Astrocyte (in vitro differentiated cells and primary cell): Measurements from ENCODE around the gene STK24. TPM values are rescaled to one million over a fixed set of nuclear protein-coding genes. Genes with fewer than 3 reads are reported as not detected.

Experiments used
- DNase-seq: peaks from one replicate; pipeline ENCODE4 v3.0.0-alpha.2; 2010; ENCODE audit warnings: low read depth
- FAIRE-seq: peaks from 2 replicates; lab custom pipeline; 2011; peaks lifted over from hg19 to GRCh38; lab: Jason Lieb, UNC
- H2AFZ ChIP-seq: 2 replicates; pipeline ENCODE4 v1.6.0; 2012; ENCODE audit warnings: low read depth, low read length, inconsistent platforms
- H3K27ac ChIP-seq: 2 replicates; pipeline ENCODE4 v1.5.1; 2011; ENCODE audit warnings: low read depth, low read length, inconsistent platforms
- H3K27me3 ChIP-seq: 2 replicates; pipeline ENCODE4 v1.6.0; 2011; ENCODE audit warnings: low read length, inconsistent platforms; ENCODE audit not compliant: insufficient read depth
- H3K36me3 ChIP-seq: 2 replicates; pipeline ENCODE4 v1.5.1; 2011; ENCODE audit warnings: low read length, inconsistent platforms; ENCODE audit not compliant: insufficient read depth
- H3K4me1 ChIP-seq: 2 replicates; pipeline ENCODE4 v1.5.1; 2011; ENCODE audit warnings: low read length, inconsistent platforms; ENCODE audit not compliant: insufficient read depth
- H3K4me2 ChIP-seq: 2 replicates; pipeline ENCODE4 v1.6.0; 2012; ENCODE audit warnings: low read length, inconsistent platforms
- H3K4me3 ChIP-seq: 2 replicates; pipeline ENCODE4 v1.5.1; 2011; ENCODE audit warnings: low read depth, mild to moderate bottlenecking, low read length, inconsistent platforms; ENCODE audit not compliant: insufficient read depth
- H3K79me2 ChIP-seq: 2 replicates; pipeline ENCODE4 v1.6.0; 2012; ENCODE audit warnings: mild to moderate bottlenecking, low read length, inconsistent platforms; ENCODE audit not compliant: insufficient read depth
- H3K9ac ChIP-seq: 2 replicates; pipeline ENCODE4 v1.6.0; 2012; ENCODE audit warnings: mild to moderate bottlenecking, low read length, inconsistent platforms
- H3K9me3 ChIP-seq: 2 replicates; pipeline ENCODE4 v1.5.1; 2012; ENCODE audit warnings: low read depth, mild to moderate bottlenecking, low read length, inconsistent platforms; ENCODE audit not compliant: insufficient read depth
- H4K20me1 ChIP-seq: 2 replicates; pipeline ENCODE4 v1.6.0; 2012; ENCODE audit warnings: low read length, inconsistent platforms; ENCODE audit not compliant: insufficient read depth
- H3K27ac Mint-ChIP-seq: one replicate; pipeline ENCODE4 v1.8.0; 2021; ENCODE audit warnings: mild to moderate bottlenecking, mixed read lengths; ENCODE audit not compliant: unreplicated experiment
- H3K27me3 Mint-ChIP-seq: one replicate; pipeline ENCODE4 v1.8.0; 2021; ENCODE audit warnings: low read depth, mixed read lengths; ENCODE audit not compliant: unreplicated experiment
- H3K36me3 Mint-ChIP-seq: one replicate; pipeline ENCODE4 v1.8.0; 2021; ENCODE audit warnings: low read depth, mixed read lengths; ENCODE audit not compliant: unreplicated experiment
- H3K4me1 Mint-ChIP-seq: one replicate; pipeline ENCODE4 v1.8.0; 2021; ENCODE audit warnings: low read depth, mixed read lengths; ENCODE audit not compliant: unreplicated experiment
- H3K4me3 Mint-ChIP-seq: one replicate; pipeline ENCODE4 v1.8.0; 2021; ENCODE audit warnings: mild to moderate bottlenecking, moderate library complexity, mixed read lengths; ENCODE audit not compliant: unreplicated experiment
- H3K9me3 Mint-ChIP-seq: one replicate; pipeline ENCODE4 v1.8.0; 2021; ENCODE audit warnings: mild to moderate bottlenecking, mixed read lengths; ENCODE audit not compliant: unreplicated experiment
- CTCF ChIP-seq: IDR thresholded peaks from 2 replicates; pipeline ENCODE4 v1.5.1; 2011; ENCODE audit warnings: low read depth, mild to moderate bottlenecking, inconsistent platforms, low read length, moderate library complexity; ENCODE audit not compliant: insufficient read depth
- EZH2 ChIP-seq: IDR thresholded peaks from 2 replicates; pipeline ENCODE4 v1.6.1; 2012; ENCODE audit warnings: mild to moderate bottlenecking, low read length, inconsistent platforms; ENCODE audit not compliant: insufficient read depth
- total RNA-seq: library from RNA; stranded (reverse); gene quantifications from 2 replicates; pipeline ENCODE4 v1.2.1, GENCODE V29; 2021

Gene STK24
- total RNA-seq, 1 donor from 2014 or later: 96.1 TPM

DNA sequence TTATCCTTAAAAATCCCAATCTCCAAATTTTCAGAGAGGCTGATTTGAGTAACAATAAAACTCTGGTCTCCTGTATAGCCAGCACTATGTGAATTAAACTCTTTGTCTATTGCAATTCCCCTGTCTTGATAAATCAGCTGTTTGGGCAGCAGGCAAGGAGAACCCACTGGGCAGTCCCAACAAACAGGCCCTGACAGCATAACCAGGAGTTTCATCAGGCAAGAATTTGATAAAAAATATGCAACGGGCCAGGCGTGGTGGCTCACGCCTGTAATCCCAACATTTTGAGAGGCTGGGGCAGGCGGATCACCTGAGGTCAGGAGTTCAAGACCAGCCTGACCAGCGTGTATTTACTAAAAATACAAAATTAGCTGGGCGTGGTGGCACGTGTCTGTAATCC is 42.1 kb downstream of the STK24 start:
- Histone ChIP-seq H3K79me2 (peaks cover 98% of the 10 kb centered on the region), H3K36me3 (no peaks in the 10 kb centered on the region), H3K4me3 (no peak overlapping the region), H3K27ac (no peak overlapping the region), H3K9me3 (no peaks in the 10 kb centered on the region), H3K4me2 (no peak overlapping the region), H3K4me1 (no peaks in the 10 kb centered on the region), H3K27me3 (no peaks in the 10 kb centered on the region), H3K9ac (no peak overlapping the region), H2AFZ (no peak overlapping the region), H4K20me1 (peaks cover 94% of the 10 kb centered on the region)
- H3K4me3 Mint-ChIP-seq: no peak overlapping the region
- DNase-seq (no peak), FAIRE-seq (no peak)
- TF ChIP-seq EZH2 (no peak), CTCF (no peak)
- no peaks in the 10 kb centered on the region for H3K27me3 Mint-ChIP-seq
- H3K27ac Mint-ChIP-seq: no peak overlapping the region
- H3K9me3 Mint-ChIP-seq: no peaks in the 10 kb centered on the region
- peaks cover 5% of the 10 kb centered on the region for H3K36me3 Mint-ChIP-seq
- H3K4me1 Mint-ChIP-seq: peaks cover 7% of the 10 kb centered on the region

DNA sequence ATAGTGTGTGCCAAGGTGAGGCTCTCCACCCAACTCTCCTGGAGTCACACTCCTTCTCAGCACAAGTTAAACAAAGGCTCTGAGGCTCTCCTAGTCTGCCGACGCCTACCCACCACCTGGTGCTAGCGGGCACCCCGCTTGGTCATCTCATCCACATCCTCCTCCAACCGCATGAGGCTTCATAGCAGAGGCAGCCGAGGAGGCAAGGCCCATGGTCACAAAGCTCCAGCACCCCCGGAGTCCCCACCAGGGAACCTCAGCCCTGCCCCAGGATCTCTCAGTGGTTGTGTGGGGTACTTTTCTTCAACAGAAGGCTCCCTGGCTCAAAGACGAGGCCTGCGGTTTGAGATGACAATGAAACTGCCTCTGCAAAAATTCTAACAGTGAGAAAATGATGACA is 43.0 kb downstream of the STK24 start:
- H3K4me1 Mint-ChIP-seq: peaks cover 8% of the 10 kb centered on the region
- H3K27me3 ChIP-seq: no peaks in the 10 kb centered on the region
- H4K20me1 ChIP-seq: peaks cover 94% of the 10 kb centered on the region

More for the DNA sequence above, 43.0 kb downstream of the STK24 start:
- Histone ChIP-seq H2AFZ (no peak overlapping the region), H3K4me1 (no peaks in the 10 kb centered on the region), H3K9me3 (no peaks in the 10 kb centered on the region), H3K79me2 (peaks cover 98% of the 10 kb centered on the region), H3K4me3 (no peak overlapping the region), H3K9ac (no peak overlapping the region), H3K4me2 (no peak overlapping the region), H3K27ac (no peak overlapping the region), H3K36me3 (no peaks in the 10 kb centered on the region)
- Mint-ChIP-seq H3K36me3 (peaks cover 5% of the 10 kb centered on the region), H3K27ac (no peak overlapping the region), H3K27me3 (no peaks in the 10 kb centered on the region), H3K4me3 (no peak overlapping the region), H3K9me3 (no peaks in the 10 kb centered on the region)
- no peak for TF ChIP-seq CTCF
- no peak for TF ChIP-seq EZH2
- DNase-seq: no peak
- no peak for FAIRE-seq
